ENCODE measurements around the gene SLC5A10. TPM values are rescaled to one million over a fixed set of nuclear protein-coding genes. Genes with fewer than 3 reads are reported as not detected.
A peak's percentile ranks its signal among the peaks of the same experiment; 100 is the strongest.
"Not testable (repeated sequence)": the region's sequence is repeated elsewhere in the genome, so short reads cannot be mapped to it uniquely, and the experiment has no call there.

SLC5A10 gene
- total RNA-seq, 1 donor from 2014 or later: not detected

DNA sequence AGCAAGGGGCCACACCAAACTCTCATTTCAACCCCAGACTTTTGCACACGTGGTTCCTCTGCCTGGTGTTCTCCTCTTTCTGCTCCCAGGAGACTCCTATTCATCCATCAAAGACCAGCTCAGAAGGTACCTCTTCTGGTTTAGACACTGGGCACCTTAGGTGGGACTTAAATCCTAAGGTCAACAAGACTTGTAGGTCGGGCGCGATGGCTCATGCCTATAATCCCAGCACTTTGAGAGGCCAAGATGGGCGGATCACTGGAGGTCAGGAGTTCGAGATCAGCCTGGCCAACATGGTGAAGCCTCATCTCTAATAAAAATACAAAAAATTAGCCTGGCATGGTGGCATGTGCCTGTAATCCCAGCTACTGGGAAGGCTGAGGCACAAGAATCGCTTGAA is 95.5 kb downstream of the SLC5A10 start:
- DNase-seq: not testable (repeated sequence)

DNA sequence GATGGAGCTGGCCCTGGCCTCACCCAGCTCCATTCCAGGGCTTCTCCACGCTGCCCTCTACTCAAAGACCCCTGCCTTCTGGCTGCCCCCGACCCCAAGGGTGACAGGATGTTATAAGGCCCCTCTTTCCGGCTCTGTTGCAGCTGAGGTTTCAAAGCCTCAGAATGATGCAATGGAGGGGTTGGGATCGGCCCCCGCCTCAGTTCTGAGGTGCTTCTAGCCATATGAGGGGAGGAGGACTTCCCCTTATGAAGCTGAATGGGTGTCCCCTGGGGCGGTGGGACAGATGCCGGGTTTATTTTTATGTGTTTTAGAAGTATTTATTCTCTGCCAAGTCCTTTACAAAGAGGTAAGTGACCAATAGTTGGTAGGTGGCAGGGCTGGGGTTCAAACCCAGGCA is 96.9 kb downstream of the SLC5A10 start:
- DNase-seq: not testable (repeated sequence)

DNA sequence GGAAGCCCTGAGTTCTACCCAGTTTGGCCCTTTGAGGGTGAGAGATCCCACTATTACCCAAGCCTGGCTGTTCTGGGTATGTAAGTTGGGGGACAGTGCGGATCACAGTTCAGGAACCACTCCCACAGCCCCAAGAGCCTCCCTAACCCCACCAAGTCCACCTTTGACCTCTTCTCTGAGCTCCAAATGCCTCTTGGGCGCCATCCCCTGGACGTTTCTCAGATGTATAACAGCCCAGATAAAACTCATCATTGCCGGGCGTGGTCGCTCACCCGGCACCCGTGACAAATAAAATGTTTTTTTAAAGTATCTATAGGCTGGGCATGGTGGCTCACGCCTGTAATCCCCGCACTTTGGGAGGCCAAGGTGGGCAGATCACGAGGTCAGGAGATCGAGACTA is 103.5 kb downstream of the SLC5A10 start:
- DNase-seq: not testable (repeated sequence)

DNA sequence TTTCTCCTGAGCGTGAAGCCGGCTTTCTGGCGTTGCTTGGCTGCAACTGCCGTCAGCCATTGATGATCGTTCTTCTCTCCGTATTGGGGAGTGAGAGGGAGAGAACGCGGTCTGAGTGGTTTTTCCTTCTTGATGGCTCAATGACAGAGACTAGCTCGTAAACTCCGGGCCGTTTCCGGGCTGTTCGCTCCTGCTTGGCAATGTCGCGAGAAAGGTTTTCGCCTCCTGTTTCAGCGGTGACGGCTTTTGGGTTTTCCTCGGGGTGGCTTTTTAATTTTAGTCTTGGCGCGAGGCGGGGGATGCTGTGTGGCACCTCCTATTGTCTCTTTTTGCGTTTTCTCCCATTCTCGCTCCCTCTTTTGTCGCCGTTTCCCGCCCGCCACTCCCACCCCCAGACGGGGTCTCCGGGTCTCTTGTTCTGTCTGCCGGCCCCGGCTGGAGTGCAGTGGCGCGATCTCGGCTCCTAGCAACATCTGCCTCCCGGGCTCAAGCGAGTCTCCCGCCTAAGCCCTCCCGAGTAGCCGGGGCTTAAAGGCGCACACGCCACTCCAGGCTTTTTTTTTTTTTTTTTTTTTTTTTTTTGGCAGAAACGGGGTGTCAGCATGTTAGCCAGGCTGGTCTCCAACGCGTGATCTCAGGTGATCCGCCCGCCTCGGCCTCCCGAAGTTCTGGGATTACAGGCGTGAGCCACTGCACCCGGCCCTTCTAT is 110.2 kb downstream of the SLC5A10 start:
- DNase-seq: not testable (repeated sequence)

DNA sequence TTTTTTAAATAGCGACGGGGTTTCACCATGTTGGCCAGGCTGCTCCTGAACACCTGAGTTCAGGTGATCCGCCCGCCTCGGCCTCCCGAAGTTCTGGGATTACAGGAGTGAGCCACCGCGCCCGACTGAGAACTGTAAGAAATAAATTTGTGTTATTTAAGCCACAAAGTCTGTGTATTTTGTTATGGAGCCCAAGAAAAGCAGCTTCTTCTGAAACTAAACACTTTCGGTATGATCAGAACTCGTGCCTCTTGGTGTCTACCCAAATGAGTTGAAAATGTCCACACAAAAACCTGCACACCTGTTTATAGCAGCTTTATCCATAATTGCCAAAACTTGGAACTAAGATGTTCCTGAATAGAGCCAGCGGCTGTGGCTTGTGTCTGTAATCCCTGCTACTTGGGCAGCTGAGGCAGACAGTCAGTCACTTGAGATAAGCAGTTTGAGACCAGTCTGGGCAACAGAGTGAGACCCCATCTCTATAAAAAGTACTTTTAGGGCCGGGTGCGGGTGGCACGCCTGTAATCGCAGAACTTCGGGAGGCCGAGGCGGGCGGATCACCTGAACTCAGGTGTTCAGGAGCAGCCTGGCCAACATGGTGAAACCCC is 110.9 kb downstream of the SLC5A10 start:
- not testable (repeated sequence) for DNase-seq

DNA sequence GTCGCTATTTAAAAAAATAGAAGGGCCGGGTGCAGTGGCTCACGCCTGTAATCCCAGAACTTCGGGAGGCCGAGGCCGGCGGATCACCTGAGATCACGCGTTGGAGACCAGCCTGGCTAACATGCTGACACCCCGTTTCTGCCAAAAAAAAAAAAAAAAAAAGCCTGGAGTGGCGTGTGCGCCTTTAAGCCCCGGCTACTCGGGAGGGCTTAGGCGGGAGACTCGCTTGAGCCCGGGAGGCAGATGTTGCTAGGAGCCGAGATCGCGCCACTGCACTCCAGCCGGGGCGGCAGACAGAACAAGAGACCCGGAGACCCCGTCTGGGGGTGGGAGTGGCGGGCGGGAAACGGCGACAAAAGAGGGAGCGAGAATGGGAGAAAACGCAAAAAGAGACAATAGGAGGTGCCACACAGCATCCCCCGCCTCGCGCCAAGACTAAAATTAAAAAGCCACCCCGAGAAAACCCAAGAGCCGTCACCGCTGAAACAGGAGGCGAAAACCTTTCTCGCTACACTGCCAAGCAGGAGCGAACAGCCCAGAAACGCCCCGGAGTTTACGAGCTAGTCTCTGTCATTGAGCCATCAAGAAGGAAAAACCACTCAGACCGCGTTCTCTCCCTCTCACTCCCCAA is 111.5 kb downstream of the SLC5A10 start:
- DNase-seq: not testable (repeated sequence)

DNA sequence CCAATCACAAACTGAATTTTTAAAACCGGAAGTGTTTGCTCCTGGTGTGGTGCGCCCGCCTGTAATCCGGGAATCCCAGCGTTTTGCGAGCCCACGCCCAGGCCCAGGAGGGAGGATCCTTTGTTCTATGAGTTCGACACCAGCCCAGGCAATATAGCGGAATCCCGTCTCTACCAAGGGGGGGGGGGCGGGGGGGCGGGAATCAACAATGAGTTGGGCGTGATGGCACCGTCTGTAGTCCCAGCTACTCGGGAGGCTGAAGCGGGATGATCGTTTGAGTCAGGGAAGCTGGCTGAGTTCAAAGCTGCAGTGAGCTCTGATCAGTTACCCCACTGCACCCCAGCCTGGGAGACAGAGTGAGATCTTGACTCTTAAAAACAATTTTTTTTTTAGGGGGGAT is 112.4 kb downstream of the SLC5A10 start:
- peak; percentile 11 for DNase-seq

DNA sequence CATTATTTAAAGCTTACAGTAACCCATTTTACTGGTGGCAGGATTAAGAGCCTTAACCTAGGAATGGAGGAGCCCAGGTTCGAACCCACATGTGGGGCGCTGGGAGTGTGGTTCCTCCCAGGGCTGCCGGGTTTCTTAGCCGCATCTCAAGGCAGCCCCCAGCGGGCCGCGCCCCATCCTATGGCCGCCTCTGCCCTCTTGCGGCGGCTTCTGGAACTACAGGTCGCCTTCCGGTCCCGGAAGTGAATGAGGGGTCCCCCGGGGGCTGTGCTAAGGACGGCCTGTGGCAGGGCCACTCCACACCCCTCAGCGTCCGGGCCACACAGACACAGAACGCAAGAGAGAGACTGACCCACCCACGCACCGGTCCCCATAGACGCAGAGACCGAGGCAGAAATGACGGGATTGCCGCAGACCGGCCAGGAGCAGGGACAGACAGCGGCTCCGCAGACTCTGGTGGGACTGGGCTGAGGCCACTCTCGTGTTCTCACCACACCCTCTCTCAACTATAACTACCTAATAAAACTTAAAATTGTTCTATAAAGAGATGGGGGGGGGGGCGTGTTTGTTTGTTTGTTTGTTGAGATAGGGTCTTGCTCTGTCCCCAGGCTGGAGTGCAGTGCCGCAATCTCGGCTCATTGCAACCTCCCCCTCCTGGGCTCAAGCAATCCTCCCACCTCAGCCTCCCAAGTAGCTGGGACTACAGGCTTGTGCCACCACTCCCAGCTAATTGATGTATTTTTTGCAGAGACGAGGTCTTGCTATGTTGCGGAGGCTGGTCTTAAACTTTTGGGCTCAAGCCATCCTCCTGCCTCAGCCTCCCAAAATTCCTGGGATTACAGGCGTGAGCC is 118.6 kb downstream of the SLC5A10 start:
- DNase-seq: not testable (repeated sequence)

Other genes starting within 250 kb of the SLC5A10 start
- gene FBXW10, start 208.1 kb upstream of the SLC5A10 start, total RNA-seq: not detected in 2 replicates
- gene TVP23B, start 171.0 kb upstream of the SLC5A10 start, total RNA-seq: 44.9 and 65.5 TPM in 2 replicates
- 50.4 and 51.9 TPM in 2 replicates for gene PRPSAP2, start 94.0 kb upstream of the SLC5A10 start, total RNA-seq
- 12.9 and 15.1 TPM in 2 replicates for gene FAM83G, start 52.6 kb downstream of the SLC5A10 start, total RNA-seq
- gene GRAP, start 94.8 kb downstream of the SLC5A10 start, total RNA-seq: 102 and 150 TPM in 2 replicates
- 17.2 and 36.1 TPM in 2 replicates for gene GRAPL, start 175.4 kb downstream of the SLC5A10 start, total RNA-seq